Spleen (tissue), 11 donors: Measurements from ENCODE around the gene FLG. TPM values are rescaled to one million over a fixed set of nuclear protein-coding genes. Genes with fewer than 3 reads are reported as not detected.

ENCODE experiments used
- DNase-seq: peaks from one replicate; pipeline ENCODE4 v3.0.0-alpha.2; 2020
- H3K27ac ChIP-seq, 8 donors: fragments of 200-600 bp; sonication (generic) in 7 of 8; 1 replicate in 4 of 8; 2 replicates in 4 of 8; pipeline versions ENCODE4 v1.5.0 to v1.8.0; 2016 to 2021; ENCODE audit warnings: inconsistent platforms in 4 of 8, mild to moderate bottlenecking in 4 of 8, moderate library complexity in 1 of 8
- H3K27me3 ChIP-seq, 7 donors: fragments of 200-600 bp; sonication (generic) in 6 of 7; replicated peaks in 1 of 7; 1 replicate in 4 of 7; 2 replicates in 3 of 7; pipeline versions ENCODE4 v1.5.0 to v1.8.0; 2016 to 2021; ENCODE audit warnings: inconsistent platforms in 3 of 7, mild to moderate bottlenecking in 1 of 7
- H3K36me3 ChIP-seq, 6 donors: fragments of 200-600 bp; sonication (generic) in 5 of 6; 1 replicate in 4 of 6; 2 replicates in 2 of 6; pipeline versions ENCODE4 v1.5.0 to v1.8.0; 2016 to 2021; ENCODE audit warnings: inconsistent platforms in 2 of 6
- H3K4me1 ChIP-seq, 6 donors: fragments of 200-600 bp; sonication (generic) in 5 of 6; 1 replicate in 3 of 6; 2 replicates in 3 of 6; pipeline versions ENCODE4 v1.5.0 to v1.8.0; 2016 to 2021; ENCODE audit warnings: inconsistent platforms in 3 of 6
- H3K4me3 ChIP-seq, 8 donors: fragments of 200-600 bp; sonication (generic) in 7 of 8; 1 replicate in 4 of 8; 2 replicates in 4 of 8; pipeline versions ENCODE4 v1.5.0 to v1.8.0; 2016 to 2021; ENCODE audit warnings: inconsistent platforms in 4 of 8, mild to moderate bottlenecking in 4 of 8, moderate library complexity in 2 of 8
- H3K9me3 ChIP-seq, 8 donors: fragments of 200-600 bp; sonication (generic) in 7 of 8; 1 replicate in 4 of 8; 2 replicates in 4 of 8; pipeline versions ENCODE4 v1.5.0 to v1.8.0; 2016 to 2021; ENCODE audit warnings: inconsistent platforms in 4 of 8
- CTCF ChIP-seq, 11 experiments: fragments of 200-600 bp in 7 of 11; fragments of 450-650 bp in 4 of 11; sonication (generic) in 4 of 11; IDR thresholded peaks in 8 of 11; conservative IDR thresholded peaks in 3 of 11; 1 replicate in 7 of 11; 2 replicates in 4 of 11; pipeline versions ENCODE4 v1.4.0 to v1.8.0; 2016 to 2021; ENCODE audit warnings: antibody characterized with exemption in 11 of 11, inconsistent platforms in 4 of 11, mild to moderate bottlenecking in 1 of 11
- POLR2A ChIP-seq, 3 donors: fragments of 450-650 bp; IDR thresholded peaks; one replicate each; pipeline ENCODE4 v1.5.1; 2017; ENCODE audit warnings: antibody characterized with exemption in 3 of 3, mild to moderate bottlenecking in 1 of 3
- POLR2AphosphoS5 ChIP-seq, 3 donors: sonication (generic); formaldehyde crosslinking; IDR thresholded peaks; one replicate each; pipeline ENCODE4 v1.5.1; 2017; ENCODE audit warnings: antibody characterized with exemption in 3 of 3
- WGBS, 5 donors: extraction: QIAGEN DNeasy Blood & Tissue Kit in 3 of 5; methylation state at CpG; one replicate each; pipeline versions ENCODE4 v1.1.5 to v1.1.7; 2013 to 2018; 5-methylcytosine and 5-hydroxymethylcytosine counted together
- intact Hi-C: fragments of 100-400 bp; cut with DNase I; formaldehyde crosslinking; loops from one replicate; pipeline ENCODE4 v1.15.0; 2023; ENCODE audit warnings: low total_unique reads
- polyA plus RNA-seq, 3 donors: library from polyadenylated mRNA; stranded (reverse); fragments of 200-250 nt; gene quantifications; one replicate each; pipeline ENCODE4 v1.2.1, GENCODE V29; 2013
- total RNA-seq, 7 donors: library from RNA; depleted of rRNA in 3 of 7; stranded (reverse); fragments of >200 nt in 3 of 7; fragmentation: NEBNext Ultra II Directional in 4 of 7; extraction: Animal tissue kit (Norgen Biotek cat#: 25700) in 4 of 7; gene quantifications; one replicate each; pipeline versions ENCODE4 v1.1.0 to v1.2.1, GENCODE V29; 2016 to 2021
- donor health status: healthy with polysubstance abuse.
- donor health status: DM: no; HTN: no; CAD: no; lungs with moderate emphysema.
- donor health status: DM: no; HTN: no; CAD: no.
- donor health status: Bipolar disorder and iron deficiency.
- donor health status: healthy.
- donor health status: DM: no; HTN: no; CAD: no.
- donor health status: DM: yes; HTN: yes; CAD: no.

Gene FLG
- total and polyA plus RNA-seq, 10 donors, result under 0.01 to 0.20 (median 0.03) TPM; not detected in 7

GRCh38 chr1:152359906-152360305 is 34.9 kb upstream of the FLG start, which contains the start of gene FLG2:
Gene FLG2 (minus strand): TSS chr1:152360006. CDS start chr1:152358884, 1,122 bp downstream.
- no peak within 1 kb of the TSS for H3K4me3 ChIP-seq
- intact Hi-C loops, result no loop called here
- no peaks in the 10 kb centered on the region for H3K27me3 ChIP-seq
- H3K36me3 ChIP-seq, result no peaks in the 10 kb centered on the region
- H3K27ac ChIP-seq, result no peak within 1 kb of the TSS
- DNase-seq, result no peak
- WGBS, 5 donors, result 77 to 94% (median 86%) methylated on average over 2 of the region's 2 CpGs
- TF ChIP-seq POLR2A (IDR thresholded peaks at IDR 0.05) (no peak), CTCF (IDR thresholded peaks at IDR 0.05 in 8 of 11, conservative IDR thresholded peaks at IDR 0.05 in 3 of 11) (no peak), POLR2AphosphoS5 (IDR thresholded peaks at IDR 0.05) (no peak)
- H3K9me3 ChIP-seq, result peaks cover 0 to 4% (median 0%) of the 10 kb centered on the region in 8 donors
- H3K4me1 ChIP-seq, result no peaks in the 10 kb centered on the region

DNA sequence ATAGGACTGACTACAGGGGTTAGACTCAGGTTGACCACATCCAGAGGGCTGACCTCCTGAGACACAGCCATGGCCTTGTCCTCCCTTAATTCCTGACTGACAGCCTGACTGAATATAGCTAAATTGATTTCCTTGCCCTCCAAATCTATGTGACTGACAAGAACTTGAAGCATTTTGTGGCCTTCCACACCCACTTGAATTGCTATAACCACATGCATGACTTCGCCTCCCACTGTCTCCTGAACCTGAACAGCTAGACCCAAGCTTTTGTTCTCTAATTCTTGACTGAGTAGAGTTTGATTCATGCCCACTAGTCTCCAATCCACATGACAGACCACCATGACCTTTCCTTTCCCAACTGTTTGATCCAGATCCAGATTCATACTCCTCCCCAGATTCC is 31.7 kb upstream of the FLG start:
- TF ChIP-seq POLR2A (IDR thresholded peaks at IDR 0.05) (no peak), POLR2AphosphoS5 (IDR thresholded peaks at IDR 0.05) (no peak), CTCF (IDR thresholded peaks at IDR 0.05 in 8 of 11, conservative IDR thresholded peaks at IDR 0.05 in 3 of 11) (no peak)
- DNase-seq, result no peak
- intact Hi-C loops, result no loop called here
- Histone ChIP-seq H3K27ac (no peak overlapping the region), H3K9me3 (peaks cover 0 to 4% (median 0%) of the 10 kb centered on the region in 8 donors), H3K27me3 (no peaks in the 10 kb centered on the region), H3K4me1 (no peaks in the 10 kb centered on the region), H3K36me3 (no peaks in the 10 kb centered on the region), H3K4me3 (no peak overlapping the region)
- WGBS, 5 donors, result 0 to 95% (median 52%) methylated on average over 1 of the region's 1 CpG

- WGBS, 5 donors, result 82 to 95% (median 89%) methylated on average over 2 of the region's 2 CpGs
Observed at GRCh38 chr1:152349611-152350010, 24.6 kb upstream of the FLG start.

GRCh38 chr1:152348447-152348846 is 23.4 kb upstream of the FLG start:
- no peak for DNase-seq
- H3K9me3 ChIP-seq, result no peaks in the 10 kb centered on the region
- 26 to 69% (median 42%) methylated on average over 1 of the region's 1 CpG for WGBS, 5 donors
- no peak overlapping the region for H3K27ac ChIP-seq
- no peaks in the 10 kb centered on the region for H3K36me3 ChIP-seq
- H3K27me3 ChIP-seq, result no peaks in the 10 kb centered on the region
- TF ChIP-seq POLR2AphosphoS5 (IDR thresholded peaks at IDR 0.05) (no peak), POLR2A (IDR thresholded peaks at IDR 0.05) (no peak), CTCF (IDR thresholded peaks at IDR 0.05 in 8 of 11, conservative IDR thresholded peaks at IDR 0.05 in 3 of 11) (no peak)
- H3K4me1 ChIP-seq, result no peaks in the 10 kb centered on the region
- H3K4me3 ChIP-seq, result no peak overlapping the region
- intact Hi-C loops, result loop anchor here (5.0 kb wide), 2 partner anchors 94 to 109 kb away; no protein-coding TSS in a partner anchor

More at GRCh38 chr1:152349611-152350010, 24.6 kb upstream of the FLG start:
- H3K9me3 ChIP-seq, result no peaks in the 10 kb centered on the region
- H3K27ac ChIP-seq, result no peak overlapping the region
- TF ChIP-seq CTCF (IDR thresholded peaks at IDR 0.05 in 8 of 11, conservative IDR thresholded peaks at IDR 0.05 in 3 of 11) (no peak), POLR2A (IDR thresholded peaks at IDR 0.05) (no peak), POLR2AphosphoS5 (IDR thresholded peaks at IDR 0.05) (no peak)
- H3K4me1 ChIP-seq, result no peaks in the 10 kb centered on the region
- no peaks in the 10 kb centered on the region for H3K27me3 ChIP-seq
- no peak overlapping the region for H3K4me3 ChIP-seq
- intact Hi-C loops, result loop anchor here (5.0 kb wide), 2 partner anchors 93 to 108 kb away; no protein-coding TSS in a partner anchor
- no peaks in the 10 kb centered on the region for H3K36me3 ChIP-seq
- no peak for DNase-seq
